Measurements from ENCODE around the gene ELAVL1. TPM values are rescaled to one million over a fixed set of nuclear protein-coding genes. Genes with fewer than 3 reads are reported as not detected.

Gene ELAVL1
- total RNA-seq, 2 experiments from 2014 or later = 65.4 to 168 TPM

DNA sequence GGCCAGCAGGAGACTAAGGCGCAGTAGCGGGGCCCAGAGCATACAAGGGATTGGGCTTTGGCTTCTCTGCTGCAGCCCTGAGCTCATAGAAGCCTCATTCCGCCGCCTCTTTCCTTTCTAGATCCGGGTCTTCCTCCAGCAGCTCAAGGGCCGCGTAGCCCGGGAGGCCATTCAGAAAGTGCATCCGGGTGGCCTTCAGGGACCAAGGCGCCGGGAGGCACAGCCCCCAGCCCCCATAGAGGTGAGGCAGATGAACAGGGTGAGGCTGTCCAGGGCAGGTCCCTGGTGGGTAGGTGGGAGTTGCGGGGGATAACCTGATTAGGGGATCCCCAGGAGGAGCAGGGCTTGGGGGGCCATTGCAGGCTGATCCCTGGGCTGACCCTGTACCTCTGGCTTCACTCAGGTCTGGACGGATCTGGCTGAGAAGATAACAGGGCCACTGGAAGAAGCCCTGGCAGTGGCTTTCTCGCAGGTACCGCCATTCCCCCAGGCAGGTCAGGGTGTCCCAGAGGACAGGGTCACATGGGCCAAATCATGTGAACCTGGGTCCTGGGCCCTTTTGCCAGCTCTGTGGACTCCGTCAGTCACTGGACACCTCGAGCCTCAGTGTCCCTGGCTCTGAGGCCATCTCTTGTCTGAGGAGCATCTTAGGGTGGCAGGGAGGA, 84.0 kb downstream of the ELAVL1 start:
- Histone ChIP-seq H3K9me2 (ENCODE audit: insufficient read depth, low read length) (no peaks in the 10 kb centered on the region), H3K4me3 (ENCODE audit: low read depth, low read length, poor library complexity, severe bottlenecking) (peak overlapping the region; percentile 63)
- POLR2A ChIA-PET = interaction anchor here (0.5 to 2.2 kb wide), 4 partner anchors 22 to 589 kb away, joined by 3 to 12 read pairs (median 4); partner anchors contain the start of gene TIMM44

DNA sequence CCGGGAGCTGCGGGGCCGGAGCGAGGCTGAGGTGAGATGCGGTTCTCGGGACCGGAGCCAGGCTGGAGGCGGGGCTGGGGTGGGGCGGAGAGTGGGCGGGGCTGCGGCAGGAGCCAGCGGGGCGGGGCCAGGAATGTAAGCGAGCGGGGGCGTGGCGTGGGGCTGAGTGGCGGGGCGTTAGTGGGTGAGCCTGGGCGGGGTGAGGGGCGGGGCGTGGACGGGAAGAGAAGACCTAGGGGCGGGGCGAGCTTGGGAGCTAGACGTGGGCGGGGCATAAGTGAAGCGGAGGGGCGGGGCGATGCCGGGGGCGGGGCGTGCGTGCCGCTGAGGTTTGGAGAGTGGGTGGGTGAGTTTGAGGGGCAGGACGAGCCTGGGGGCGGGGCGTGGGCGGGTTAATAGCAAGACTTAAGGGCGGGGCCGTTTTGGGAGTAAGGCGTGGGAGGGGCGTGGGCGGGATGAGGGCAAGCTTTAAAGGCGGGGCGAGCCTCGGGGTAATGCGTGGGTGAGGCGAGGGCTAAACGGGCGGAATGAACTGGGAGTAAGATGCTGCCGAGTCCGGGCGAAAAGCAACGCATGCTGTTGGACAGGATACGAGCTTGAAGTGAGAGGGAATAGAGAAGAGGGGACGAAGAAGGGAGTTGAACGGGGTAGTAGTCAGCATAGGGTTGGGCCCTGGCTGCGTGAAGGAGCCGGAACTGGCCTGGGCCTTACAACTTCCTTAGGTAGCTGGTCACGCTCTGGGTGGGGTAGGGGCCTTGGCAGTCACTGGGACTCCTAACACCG, 84.7 kb downstream of the ELAVL1 start:
- peak overlapping the region; percentile 59 for H3K27ac ChIP-seq (ENCODE audit: low read depth, low read length, poor library complexity, severe bottlenecking)
- H3K9me2 ChIP-seq (ENCODE audit: insufficient read depth, low read length) = no peaks in the 10 kb centered on the region
- TF ChIP-seq, protein P1, sequence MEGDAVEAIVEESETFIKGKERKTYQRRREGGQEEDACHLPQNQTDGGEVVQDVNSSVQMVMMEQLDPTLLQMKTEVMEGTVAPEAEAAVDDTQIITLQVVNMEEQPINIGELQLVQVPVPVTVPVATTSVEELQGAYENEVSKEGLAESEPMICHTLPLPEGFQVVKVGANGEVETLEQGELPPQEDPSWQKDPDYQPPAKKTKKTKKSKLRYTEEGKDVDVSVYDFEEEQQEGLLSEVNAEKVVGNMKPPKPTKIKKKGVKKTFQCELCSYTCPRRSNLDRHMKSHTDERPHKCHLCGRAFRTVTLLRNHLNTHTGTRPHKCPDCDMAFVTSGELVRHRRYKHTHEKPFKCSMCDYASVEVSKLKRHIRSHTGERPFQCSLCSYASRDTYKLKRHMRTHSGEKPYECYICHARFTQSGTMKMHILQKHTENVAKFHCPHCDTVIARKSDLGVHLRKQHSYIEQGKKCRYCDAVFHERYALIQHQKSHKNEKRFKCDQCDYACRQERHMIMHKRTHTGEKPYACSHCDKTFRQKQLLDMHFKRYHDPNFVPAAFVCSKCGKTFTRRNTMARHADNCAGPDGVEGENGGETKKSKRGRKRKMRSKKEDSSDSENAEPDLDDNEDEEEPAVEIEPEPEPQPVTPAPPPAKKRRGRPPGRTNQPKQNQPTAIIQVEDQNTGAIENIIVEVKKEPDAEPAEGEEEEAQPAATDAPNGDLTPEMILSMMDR (conservative IDR thresholded peaks at IDR 0.05; ENCODE audit: low read length) = no peak
- no peak for TF ChIP-seq EZH2phosphoT487 (IDR thresholded peaks at IDR 0.05; ENCODE audit: borderline replicate concordance, low read depth, low read length)
- peak overlapping the region; percentile 73 for H3K4me3 ChIP-seq (ENCODE audit: low read depth, low read length, poor library complexity, severe bottlenecking)
- no TSS peak for BruUV-seq (replicated peaks)
- intact Hi-C loops (cut with micrococcal nuclease; ENCODE audit: unreplicated experiment) = loop anchor here (2.0 kb wide), 3 partner anchors 22 to 68 kb away; partner anchors contain the start of gene TIMM44
- peak overlapping the region; percentile 77 for H2AFZ ChIP-seq (ENCODE audit: low read length)
- H3K79me2 ChIP-seq (ENCODE audit: insufficient read depth, low read depth, low read length) = no peaks in the 10 kb centered on the region
- H3K4me2 ChIP-seq (ENCODE audit: low read length) = peak overlapping the region; percentile 86
- peaks cover 3% of the 10 kb centered on the region; the same call in 1 of the 2 replicates for H3K36me3 ChIP-seq (ENCODE audit: insufficient read depth, low read length)
- H4K20me1 ChIP-seq (ENCODE audit: insufficient read depth, low read length) = peaks cover 6% of the 10 kb centered on the region; the same call in 1 of the 2 replicates
- ChIA-PET POLR2A (interaction anchor here (0.5 to 2.2 kb wide), 6 partner anchors 9 to 535 kb away, joined by 3 to 12 read pairs (median 4); partner anchors contain the start of gene TIMM44), CTCF (ENCODE audit: unreplicated experiment) (interaction anchor here (0.6 to 1.4 kb wide), 10 partner anchors 9 to 553 kb away, joined by 3 to 15 read pairs (median 6); partner anchors contain the start of genes MAP2K7 and TIMM44)
- H3K4me1 ChIP-seq (ENCODE audit: insufficient read depth, low read length, poor library complexity, severe bottlenecking) = peaks cover 16% of the 10 kb centered on the region
- peak; percentile 98 for DNase-seq (ENCODE audit: low spot score)
- no peaks in the 10 kb centered on the region for H3K9me3 ChIP-seq (ENCODE audit: low read length)

More for the DNA sequence above, 84.0 kb downstream of the ELAVL1 start:
- H4K20me1 ChIP-seq (ENCODE audit: insufficient read depth, low read length) = peaks cover 6% of the 10 kb centered on the region; the same call in 1 of the 2 replicates
- H3K27ac ChIP-seq (ENCODE audit: low read depth, low read length, poor library complexity, severe bottlenecking) = peak overlapping the region; percentile 31
- intact Hi-C loops (cut with micrococcal nuclease; ENCODE audit: unreplicated experiment) = loop anchor here (2.0 kb wide), 3 partner anchors 21 to 69 kb away; partner anchors contain the start of gene TIMM44
- H3K79me2 ChIP-seq (ENCODE audit: insufficient read depth, low read depth, low read length) = no peaks in the 10 kb centered on the region
- TF ChIP-seq EZH2phosphoT487 (IDR thresholded peaks at IDR 0.05; ENCODE audit: borderline replicate concordance, low read depth, low read length) = no peak
- TF ChIP-seq, protein P1 (conservative IDR thresholded peaks at IDR 0.05; ENCODE audit: low read length) = no peak
- DNase-seq (ENCODE audit: low spot score) = no peak
- peak overlapping the region; percentile 76 for H3K4me2 ChIP-seq (ENCODE audit: low read length)
- no peak overlapping the region for H2AFZ ChIP-seq (ENCODE audit: low read length)
- H3K36me3 ChIP-seq (ENCODE audit: insufficient read depth, low read length) = peaks cover 5% of the 10 kb centered on the region; the same call in 1 of the 2 replicates
- H3K9me3 ChIP-seq (ENCODE audit: low read length) = no peaks in the 10 kb centered on the region
- CTCF ChIA-PET (ENCODE audit: unreplicated experiment) = interaction anchor here (1.2 to 1.4 kb wide), 2 partner anchors 8 to 52 kb away, joined by 3 to 6 read pairs; no protein-coding TSS in a partner anchor
- BruUV-seq (replicated peaks) = no TSS peak
- H3K4me1 ChIP-seq (ENCODE audit: insufficient read depth, low read length, poor library complexity, severe bottlenecking) = peaks cover 19% of the 10 kb centered on the region
